ENCODE measurements around the gene BTRC.
"Not testable (repeated sequence)": the region's sequence is repeated elsewhere in the genome, so short reads cannot be mapped to it uniquely, and the experiment has no call there.

The BTRC gene

GRCh38 chr10:101363850-101364400 is 10.0 kb downstream of the BTRC start:
- TF ChIP-seq CTCF (IDR thresholded peaks at IDR 0.05; ENCODE audit: low read depth, low read length): no peak
- DNase-seq: no peak
- no peak overlapping the region for H3K27ac ChIP-seq
- H3K36me3 ChIP-seq: peaks cover 34% of the 10 kb centered on the region
- H3K9me3 ChIP-seq (ENCODE audit: severe bottlenecking): no peaks in the 10 kb centered on the region
- no peak overlapping the region for H3K4me3 ChIP-seq (ENCODE audit: low read depth, low read length)
- no peaks in the 10 kb centered on the region for H3K27me3 ChIP-seq (ENCODE audit: insufficient read depth, low read depth, severe bottlenecking)

- H3K36me3 ChIP-seq: peaks cover 40% of the 10 kb centered on the region
- no peak for DNase-seq
- no peaks in the 10 kb centered on the region for H3K27me3 ChIP-seq (ENCODE audit: insufficient read depth, low read depth, severe bottlenecking)
- H3K27ac ChIP-seq: no peak overlapping the region
- no peaks in the 10 kb centered on the region for H3K9me3 ChIP-seq (ENCODE audit: severe bottlenecking)
- no peak for TF ChIP-seq CTCF (IDR thresholded peaks at IDR 0.05; ENCODE audit: low read depth, low read length)
- no peak overlapping the region for H3K4me3 ChIP-seq (ENCODE audit: low read depth, low read length)
Observed at GRCh38 chr10:101364721-101365120, 10.8 kb downstream of the BTRC start.

GRCh38 chr10:101367569-101368453 is 13.8 kb downstream of the BTRC start:
- DNase-seq: no peak
- H3K36me3 ChIP-seq: peaks cover 29% of the 10 kb centered on the region
- no peak overlapping the region for H3K27ac ChIP-seq

GRCh38 chr10:101373063-101373462 is 19.1 kb downstream of the BTRC start:
- no peak for TF ChIP-seq CTCF (IDR thresholded peaks at IDR 0.05; ENCODE audit: low read depth, low read length)
- no peak overlapping the region for H3K4me3 ChIP-seq (ENCODE audit: low read depth, low read length)
- no peaks in the 10 kb centered on the region for H3K27me3 ChIP-seq (ENCODE audit: insufficient read depth, low read depth, severe bottlenecking)
- peaks cover 25% of the 10 kb centered on the region for H3K36me3 ChIP-seq
- DNase-seq: no peak
- no peaks in the 10 kb centered on the region for H3K9me3 ChIP-seq (ENCODE audit: severe bottlenecking)
- no peak overlapping the region for H3K27ac ChIP-seq

More at GRCh38 chr10:101367569-101368453, 13.8 kb downstream of the BTRC start:
- Histone ChIP-seq H3K4me3 (ENCODE audit: low read depth, low read length) (no peak overlapping the region), H3K27me3 (ENCODE audit: insufficient read depth, low read depth, severe bottlenecking) (no peaks in the 10 kb centered on the region), H3K9me3 (ENCODE audit: severe bottlenecking) (no peaks in the 10 kb centered on the region)
- no peak for TF ChIP-seq CTCF (IDR thresholded peaks at IDR 0.05; ENCODE audit: low read depth, low read length)

- H3K36me3 ChIP-seq: peaks cover 19% of the 10 kb centered on the region
- not testable (repeated sequence) for DNase-seq; H3K4me3 ChIP-seq (ENCODE audit: low read depth, low read length)
Observed at GRCh38 chr10:101373993-101374392, 20.0 kb downstream of the BTRC start.

GRCh38 chr10:101375076-101375475 is 21.1 kb downstream of the BTRC start:
- H3K4me3 ChIP-seq (ENCODE audit: low read depth, low read length): no peak overlapping the region
- TF ChIP-seq CTCF (IDR thresholded peaks at IDR 0.05; ENCODE audit: low read depth, low read length): no peak
- DNase-seq: no peak
- H3K36me3 ChIP-seq: peaks cover 10% of the 10 kb centered on the region
- H3K27ac ChIP-seq: no peak overlapping the region
- no peaks in the 10 kb centered on the region for H3K9me3 ChIP-seq (ENCODE audit: severe bottlenecking)
- no peaks in the 10 kb centered on the region for H3K27me3 ChIP-seq (ENCODE audit: insufficient read depth, low read depth, severe bottlenecking)

More at GRCh38 chr10:101373993-101374392, 20.0 kb downstream of the BTRC start:
- not testable (repeated sequence) for H3K27ac ChIP-seq; H3K9me3 ChIP-seq (ENCODE audit: severe bottlenecking); H3K27me3 ChIP-seq (ENCODE audit: insufficient read depth, low read depth, severe bottlenecking)

Data from WERI-Rb-1 (cell line).